ENCODE data around the gene NPEPL1.
"Not testable (repeated sequence)": the region's sequence is repeated elsewhere in the genome, so short reads cannot be mapped to it uniquely, and the experiment has no call there.

Gene NPEPL1

GRCh38 chr20:58713801-58714339, 21.3 kb downstream of the NPEPL1 start:
- no peak for ATAC-seq
- peak; percentile 0 for DNase-seq

GRCh38 chr20:58714340-58714922, 21.8 kb downstream of the NPEPL1 start:
- ATAC-seq (no peak), DNase-seq (peak; percentile 1)

- DNase-seq (no peak), ATAC-seq (no peak)
These were observed 22.3 kb downstream of the NPEPL1 start for GRCh38 chr20:58714923-58715351.

- DNase-seq (no peak), ATAC-seq (no peak)
These were observed 22.8 kb downstream of the NPEPL1 start for GRCh38 chr20:58715391-58715800.

- ATAC-seq (no peak), DNase-seq (no peak)
These were observed 23.3 kb downstream of the NPEPL1 start for GRCh38 chr20:58715801-58716475.

GRCh38 chr20:58716476-58717277, 24.1 kb downstream of the NPEPL1 start:
- ATAC-seq (no peak), DNase-seq (no peak)

- ATAC-seq (no peak), DNase-seq (no peak)
These were observed 24.9 kb downstream of the NPEPL1 start for GRCh38 chr20:58717278-58718091.

- ATAC-seq: no peak
- no peak for DNase-seq
These were observed 25.5 kb downstream of the NPEPL1 start for GRCh38 chr20:58718121-58718563.

GRCh38 chr20:58718729-58719128, 26.1 kb downstream of the NPEPL1 start:
- ATAC-seq (no peak), DNase-seq (no peak)

- ATAC-seq (no peak), DNase-seq (no peak)
These were observed 26.7 kb downstream of the NPEPL1 start for GRCh38 chr20:58719258-58719657.

DNA sequence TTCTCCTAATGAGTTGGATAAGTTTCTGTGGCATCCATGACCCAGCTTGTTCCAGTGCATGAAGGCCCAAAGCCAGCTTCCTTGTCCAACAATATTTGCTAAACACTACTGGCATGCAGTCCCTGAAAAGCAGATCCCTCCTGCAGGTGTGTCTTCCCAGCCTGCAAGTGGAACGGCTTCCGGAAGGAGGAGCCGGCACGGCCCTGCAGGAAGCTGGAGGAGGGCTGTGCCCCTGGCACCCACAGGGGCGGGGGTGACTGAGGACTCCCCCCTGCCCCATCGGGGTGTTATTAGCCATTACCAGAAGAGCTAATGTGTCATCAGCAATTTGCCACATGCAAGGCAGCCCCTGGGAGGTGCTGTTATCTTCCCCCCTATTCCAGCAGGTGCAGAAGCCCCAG, 27.4 kb downstream of the NPEPL1 start:
- DNase-seq (no peak), ATAC-seq (no peak)

DNA sequence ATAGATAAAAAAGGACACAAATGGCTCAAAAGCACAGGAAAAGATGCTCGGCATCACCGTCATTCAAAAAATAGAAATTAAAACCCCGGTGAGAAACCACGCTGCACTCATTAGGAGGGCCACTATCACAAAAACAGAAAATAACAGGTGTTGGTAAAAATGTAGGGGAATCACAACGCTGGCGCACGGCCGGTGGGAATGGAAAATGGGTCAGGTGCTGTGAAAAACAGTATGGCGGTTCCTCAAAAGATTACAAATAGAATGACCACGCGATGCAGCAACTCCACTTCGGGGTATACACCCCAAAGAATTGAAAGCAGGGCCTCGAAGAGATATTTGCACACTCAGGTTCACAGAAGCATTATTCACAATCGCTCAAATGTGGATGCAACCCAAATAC, 28.3 kb downstream of the NPEPL1 start:
- ATAC-seq (no peak), DNase-seq (no peak)

- ATAC-seq (no peak), DNase-seq (no peak)
These were observed 29.6 kb downstream of the NPEPL1 start for GRCh38 chr20:58721951-58722778.

DNA sequence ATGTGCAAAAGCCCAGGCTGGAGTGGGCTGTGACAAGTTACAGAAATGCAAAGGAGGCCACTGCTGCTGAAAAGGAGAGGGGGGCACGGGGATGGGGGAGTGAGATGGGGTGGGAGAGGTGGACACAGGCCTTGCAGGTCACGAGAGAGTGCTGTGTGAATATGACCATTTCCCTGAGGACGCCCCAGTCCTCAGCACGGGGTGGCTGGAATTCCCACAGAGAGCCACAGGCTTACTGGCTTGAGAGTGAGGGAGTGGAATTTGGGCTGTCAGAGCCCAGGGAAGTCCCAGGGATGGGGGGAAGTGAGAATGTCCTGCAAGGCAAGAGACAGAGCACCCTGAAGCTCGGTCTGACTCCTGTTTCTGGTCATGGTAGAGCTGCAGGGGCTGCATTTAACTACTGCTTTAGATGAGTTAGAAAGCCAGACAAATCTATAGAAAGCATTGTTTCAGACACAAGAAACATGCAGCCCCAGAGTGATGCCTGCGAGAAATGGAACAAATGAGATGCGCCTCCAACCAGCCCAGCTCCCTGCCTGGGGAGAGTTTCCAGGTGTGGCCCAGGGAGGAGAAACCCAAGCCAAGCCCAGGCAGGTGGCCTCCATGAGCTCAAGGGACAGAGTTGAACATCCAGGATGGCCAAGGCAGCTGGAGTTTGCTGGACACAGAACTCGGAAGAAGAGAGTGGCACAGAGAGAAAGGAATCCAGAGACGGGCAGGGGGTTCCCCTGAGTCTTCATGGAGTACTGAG, 30.5 kb downstream of the NPEPL1 start:
- DNase-seq (no peak), ATAC-seq (no peak)

DNA sequence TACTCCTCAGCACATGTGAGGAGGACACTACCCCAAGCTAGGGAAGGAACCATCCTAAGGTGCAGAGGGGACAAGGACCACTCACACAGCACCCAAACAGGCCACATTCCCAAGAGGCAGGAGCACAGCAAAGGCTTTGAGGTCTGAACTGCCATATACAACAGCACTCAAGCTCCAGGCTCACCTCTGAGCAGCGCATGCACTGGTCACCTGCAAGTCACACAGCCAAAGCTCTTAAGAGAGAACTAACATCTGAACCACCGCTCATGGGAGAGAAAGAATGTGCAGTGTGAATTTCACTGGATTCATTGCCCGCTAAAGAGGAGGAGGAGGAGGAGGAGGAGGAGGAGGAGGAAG, 31.0 kb downstream of the NPEPL1 start:
- no peak for DNase-seq
- ATAC-seq: no peak

DNA sequence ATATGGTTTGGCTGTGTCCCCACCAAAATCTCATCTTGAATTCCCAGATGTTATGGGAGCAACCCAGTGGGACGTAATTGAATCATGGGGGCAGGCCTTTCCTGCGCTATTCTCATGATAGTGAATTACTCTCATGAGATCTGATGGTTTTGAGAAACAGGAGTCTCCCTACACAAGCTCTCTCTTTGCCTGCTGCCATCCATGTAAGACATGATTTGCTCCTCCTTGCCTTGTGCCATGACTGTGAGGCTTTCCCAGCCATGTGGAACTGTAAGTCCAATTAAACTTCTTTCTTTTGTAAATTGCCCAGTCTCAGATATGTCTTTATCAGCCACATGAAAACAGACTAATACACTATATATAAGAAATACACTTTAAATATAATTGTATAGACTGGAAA, 33.6 kb downstream of the NPEPL1 start:
- not testable (repeated sequence) for ATAC-seq, DNase-seq

- DNase-seq (no peak), ATAC-seq (no peak)
These were observed 38.6 kb downstream of the NPEPL1 start for GRCh38 chr20:58731192-58731591.

- ATAC-seq: no peak
- no peak for DNase-seq
These were observed 44.6 kb downstream of the NPEPL1 start for GRCh38 chr20:58737198-58737597.

DNA sequence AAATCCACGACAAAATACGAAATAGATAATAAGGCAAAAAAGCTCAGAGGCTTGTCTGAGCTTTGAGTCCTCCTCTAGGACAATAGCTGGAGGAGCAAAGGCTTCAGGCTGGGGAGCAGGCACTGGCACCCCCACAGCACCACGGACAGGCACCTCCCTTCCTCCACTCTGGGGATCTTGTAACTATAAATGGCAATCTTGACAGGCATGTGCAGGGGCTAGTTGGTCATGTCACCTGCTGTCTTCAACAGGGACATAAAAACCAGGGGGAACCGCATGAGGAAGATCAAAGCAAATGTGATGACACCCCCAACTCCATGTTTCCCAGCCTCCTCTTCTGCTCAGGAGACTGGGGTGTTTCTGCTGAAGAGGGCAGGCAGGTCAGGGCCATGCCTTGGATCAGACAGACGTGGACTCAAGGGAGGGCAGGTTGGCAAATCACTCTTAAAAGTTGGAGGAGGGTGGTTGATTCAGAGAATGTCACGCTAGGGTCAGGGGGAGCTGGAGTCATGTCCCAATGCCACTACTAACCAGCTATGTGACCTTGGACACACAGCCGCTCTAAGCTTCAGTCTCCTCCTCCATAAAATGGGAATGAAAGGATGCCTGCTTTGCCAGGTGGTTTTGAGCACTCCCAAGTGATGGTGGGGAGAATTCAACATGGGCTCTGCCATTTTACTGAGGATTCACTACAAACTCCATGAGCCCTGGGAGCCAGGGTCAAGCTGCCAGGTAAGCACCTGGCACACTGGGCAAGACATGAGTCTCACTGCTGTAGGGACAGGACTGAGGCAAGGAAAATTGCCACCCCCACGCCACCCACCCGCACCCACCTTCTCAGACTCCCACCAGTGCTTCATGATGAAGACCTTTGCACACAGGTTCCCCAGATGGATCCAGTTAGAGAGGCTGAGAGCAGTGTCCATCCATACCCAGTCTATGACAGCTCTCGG, 48.0 kb downstream of the NPEPL1 start:
- ATAC-seq: no peak
- no peak for DNase-seq

All from stimulated activated naive CD8-positive, alpha-beta T cell treated with anti-CD3 and anti-CD28 coated beads, Interleukin-15, Interleukin-2, amounts not matched to agents 100 U/mL and 50 U/mL, for 24 hours (primary cell).